HPDE6-E6E7 (cell line): ENCODE data around the gene NRG2.

Experiments used
- DNase-seq: peaks from one replicate; pipeline ENCODE4 v3.0.0; 2011; ENCODE audit warnings: missing footprints; ENCODE audit errors: extremely low spot score

The NRG2 gene

GRCh38 chr5:139861021-139861888 is 181.8 kb downstream of the NRG2 start:
- DNase-seq = no peak

- DNase-seq = no peak
Observed at GRCh38 chr5:139859013-139859412, 184.1 kb downstream of the NRG2 start.

- no peak for DNase-seq
Observed at GRCh38 chr5:139856714-139857113, 186.4 kb downstream of the NRG2 start.

- no peak for DNase-seq
Observed at GRCh38 chr5:139855946-139856540, 187.1 kb downstream of the NRG2 start.

DNA sequence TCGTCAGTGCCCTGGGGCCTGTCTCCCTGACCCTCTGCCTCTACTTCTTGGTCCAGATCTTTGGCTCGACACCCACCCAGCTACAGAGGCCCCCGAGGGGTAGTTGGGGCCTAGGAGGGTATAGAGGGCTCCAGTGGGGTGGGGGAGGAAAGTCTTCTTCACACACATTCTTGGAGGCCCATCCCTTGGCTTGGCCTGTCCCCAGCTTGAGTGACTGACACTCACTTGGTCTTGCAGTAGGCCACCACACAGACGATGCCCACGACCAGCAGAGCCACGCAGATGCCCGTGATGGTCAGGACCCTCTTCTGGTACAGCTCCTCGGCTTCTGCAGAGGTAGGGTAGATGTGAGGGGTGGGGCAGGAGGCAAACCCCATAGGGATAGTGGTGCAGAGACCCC is 187.6 kb downstream of the NRG2 start:
- DNase-seq = no peak

DNA sequence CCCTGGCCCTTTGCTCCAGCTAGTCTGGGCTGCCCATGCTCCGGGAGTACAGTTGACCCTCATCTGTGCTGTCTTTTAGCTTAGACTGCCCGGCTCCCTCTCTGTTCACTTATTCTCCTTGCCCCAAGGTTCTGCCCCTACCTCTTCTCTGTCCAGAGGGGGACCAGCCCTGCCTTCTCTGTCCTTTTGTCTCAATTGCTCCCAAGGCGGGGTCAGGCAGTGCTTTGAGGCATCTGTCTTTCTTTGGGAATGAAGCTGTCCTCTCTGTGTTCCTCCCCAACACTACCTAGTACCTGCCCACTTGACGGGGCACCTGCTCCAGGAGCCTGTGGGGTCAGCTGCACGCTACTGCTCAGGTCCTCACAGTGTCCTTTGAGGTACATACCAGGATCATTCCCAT is 188.1 kb downstream of the NRG2 start:
- no peak for DNase-seq

GRCh38 chr5:139854029-139854605 is 189.0 kb downstream of the NRG2 start:
- no peak for DNase-seq

GRCh38 chr5:139852696-139853095 is 190.4 kb downstream of the NRG2 start:
- no peak for DNase-seq

- DNase-seq = no peak
Observed at GRCh38 chr5:139851558-139851957, 191.5 kb downstream of the NRG2 start.

- DNase-seq = no peak
Observed at GRCh38 chr5:139850423-139851016, 192.6 kb downstream of the NRG2 start.

DNA sequence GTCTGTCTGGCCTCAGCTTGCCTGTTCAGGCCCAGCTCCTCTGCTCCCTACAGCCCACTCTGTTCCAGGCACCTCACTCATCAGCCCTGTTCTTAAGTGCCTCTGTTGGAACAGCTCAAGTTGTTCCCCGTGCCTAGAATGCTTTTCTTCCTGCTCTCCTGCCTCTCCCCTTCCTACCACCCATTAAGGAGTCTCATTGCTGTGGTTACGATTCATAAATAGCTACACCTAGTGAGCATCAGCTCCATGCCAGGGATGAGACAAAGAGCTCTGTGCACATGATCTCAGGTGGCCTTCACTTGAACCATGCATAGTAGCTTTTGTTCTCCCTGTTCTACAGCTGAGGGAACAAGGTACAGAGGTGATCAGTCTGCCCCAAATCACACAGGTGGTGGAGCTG is 193.2 kb downstream of the NRG2 start:
- DNase-seq = no peak

DNA sequence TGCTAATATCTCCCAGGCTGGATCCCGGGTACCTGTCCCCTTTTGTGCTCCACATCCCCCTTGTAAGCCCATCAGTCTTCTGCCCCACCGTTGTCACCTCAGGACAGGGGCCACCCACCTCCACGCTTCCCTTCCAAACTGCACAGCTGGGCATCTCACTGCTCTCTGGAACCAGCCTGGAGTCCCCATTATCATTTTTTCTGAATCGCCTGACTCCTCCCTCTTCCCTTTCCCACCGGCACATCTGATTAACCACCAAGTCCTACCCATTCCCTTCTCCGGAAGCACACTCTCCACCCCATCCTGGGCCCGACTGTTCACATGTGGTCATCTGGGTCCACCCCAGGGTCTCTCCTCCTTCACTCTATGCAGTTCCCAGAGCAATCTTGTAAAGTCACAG is 193.6 kb downstream of the NRG2 start:
- DNase-seq = no peak

GRCh38 chr5:139848508-139849100 is 194.5 kb downstream of the NRG2 start:
- DNase-seq = no peak

DNA sequence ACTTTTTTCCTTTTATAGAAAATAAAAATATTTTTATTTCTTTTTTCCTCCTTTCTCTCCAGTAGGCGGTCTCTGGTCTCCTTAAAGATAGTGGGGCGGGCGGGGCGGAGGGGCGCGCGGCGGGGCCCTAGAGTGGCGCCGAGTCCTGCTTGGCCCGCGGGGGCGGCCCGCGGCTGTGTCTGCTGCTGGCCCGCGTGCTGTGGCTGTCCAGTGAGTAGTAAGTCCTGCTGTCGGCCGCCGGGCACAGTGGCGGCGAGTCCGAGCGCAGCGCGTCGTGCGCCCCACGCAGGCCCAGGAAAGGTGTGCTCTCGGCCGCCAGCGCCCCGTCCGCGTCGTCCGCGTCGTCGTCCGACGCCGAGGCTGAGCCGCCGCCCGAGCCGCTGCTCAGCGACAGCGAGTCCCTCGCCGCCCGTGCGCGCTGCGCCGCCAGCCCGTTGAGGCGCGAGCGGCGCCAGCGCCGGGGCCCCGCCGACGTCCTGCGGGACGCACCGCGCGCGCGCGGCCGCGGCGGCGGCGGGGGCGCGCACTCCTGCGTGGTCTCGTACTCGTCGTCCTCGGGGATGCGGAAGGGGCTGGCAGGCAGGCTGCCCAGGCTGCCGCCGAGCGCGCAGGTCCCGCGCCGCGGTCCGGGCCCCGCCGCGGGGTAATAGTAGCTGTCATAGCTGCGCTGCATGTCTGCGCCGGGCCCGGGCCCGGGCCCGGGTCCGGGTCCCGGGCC is 195.2 kb downstream of the NRG2 start:
- peak; percentile 51 for DNase-seq

- DNase-seq = no peak
Observed at GRCh38 chr5:139847091-139847490, 196.0 kb downstream of the NRG2 start.

DNA sequence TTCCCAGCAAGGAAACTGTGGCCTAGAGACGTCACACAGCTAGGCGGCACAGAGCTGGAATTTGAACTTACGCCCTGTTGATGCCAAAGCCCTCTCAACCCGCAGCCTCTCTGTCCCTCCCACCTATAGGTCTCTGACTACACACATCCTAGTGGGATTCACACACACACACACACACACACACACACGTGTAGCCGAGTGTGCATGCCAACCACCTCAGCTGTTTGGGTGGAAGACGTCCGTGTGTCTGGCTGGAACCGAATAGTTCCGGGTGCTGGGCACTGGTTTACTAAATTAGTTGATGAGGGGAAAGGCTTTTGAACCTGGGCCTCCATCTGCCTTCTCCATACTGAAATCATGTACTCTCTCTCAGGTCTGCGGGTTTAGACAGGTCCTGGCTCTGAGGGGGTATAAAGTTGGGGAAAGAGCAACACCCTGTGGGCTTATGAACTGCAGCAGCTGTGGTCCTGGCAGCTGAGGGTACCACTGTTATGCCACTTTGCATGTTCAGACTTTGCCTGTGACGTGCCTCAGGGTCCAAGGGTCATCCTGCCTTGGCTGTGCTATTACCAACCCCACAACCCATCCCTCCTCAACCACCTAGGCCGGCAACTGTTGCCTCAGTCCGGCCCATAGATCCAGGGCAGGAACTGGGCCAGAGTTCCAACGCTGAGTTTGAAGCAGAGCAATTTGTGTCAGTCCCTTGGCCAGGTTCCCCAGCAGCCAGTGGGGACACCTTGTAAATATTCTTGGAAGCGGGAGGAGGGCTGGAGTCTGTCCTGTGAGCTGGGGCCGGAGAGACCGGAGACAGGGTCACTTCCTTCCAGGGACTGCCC is 197.0 kb downstream of the NRG2 start:
- DNase-seq = no peak

- peak; percentile 54 for DNase-seq
Observed at GRCh38 chr5:139844472-139845145, 198.5 kb downstream of the NRG2 start.

GRCh38 chr5:139843991-139844390 is 199.1 kb downstream of the NRG2 start:
- DNase-seq = no peak

GRCh38 chr5:139842321-139842720 is 200.8 kb downstream of the NRG2 start:
- DNase-seq = no peak

DNA sequence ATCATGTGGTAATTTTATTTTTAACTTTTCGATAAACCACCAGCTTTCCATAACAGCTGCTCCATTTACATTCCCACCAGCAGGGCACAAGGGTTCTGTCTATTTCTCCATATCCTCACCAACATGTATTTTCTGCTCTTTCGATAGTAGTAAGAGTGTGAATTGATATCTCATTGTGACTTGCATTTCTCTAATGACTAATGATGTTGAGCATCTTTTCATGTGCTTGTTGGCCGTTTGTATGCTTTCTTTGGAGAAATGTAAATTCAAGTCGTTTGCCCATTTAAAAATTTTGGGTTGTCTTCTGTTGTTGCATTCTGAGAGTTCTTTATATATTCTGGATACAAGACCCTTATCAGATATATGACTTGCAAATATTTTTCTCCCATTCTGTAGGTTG is 201.6 kb downstream of the NRG2 start:
- no peak for DNase-seq
